ENCODE results near the gene PILRA.
"Not testable (repeated sequence)": the region's sequence is repeated elsewhere in the genome, so short reads cannot be mapped to it uniquely, and the experiment has no call there.

Gene PILRA

GRCh38 chr7:100381531-100382233 lies 8.4 kb downstream of the PILRA start:
- not testable (repeated sequence) for DNase-seq

GRCh38 chr7:100382234-100382853 lies 9.1 kb downstream of the PILRA start:
- peak; percentile 19 for DNase-seq

- no peak for DNase-seq
These were observed 11.5 kb downstream of the PILRA start for GRCh38 chr7:100384628-100385294.

DNA sequence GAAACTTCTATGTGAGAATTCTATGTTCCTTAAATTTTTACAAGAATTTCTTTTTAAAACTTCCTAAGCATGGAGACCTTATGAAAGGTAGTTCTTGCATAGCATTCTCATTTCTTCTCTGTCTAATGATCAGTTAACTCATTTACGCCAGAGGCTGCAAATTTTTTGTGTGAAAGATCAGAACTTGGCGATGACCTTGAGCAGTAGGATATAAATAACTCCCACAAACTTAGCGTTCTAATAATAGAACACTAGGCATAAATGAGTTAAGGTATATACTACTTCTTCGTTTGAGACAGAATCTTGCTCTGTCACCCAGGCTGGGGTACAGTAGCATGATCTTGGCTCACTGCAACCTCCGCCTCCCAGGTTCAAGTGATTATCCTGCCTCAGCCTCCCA lies 13.7 kb downstream of the PILRA start:
- no peak for DNase-seq

DNA sequence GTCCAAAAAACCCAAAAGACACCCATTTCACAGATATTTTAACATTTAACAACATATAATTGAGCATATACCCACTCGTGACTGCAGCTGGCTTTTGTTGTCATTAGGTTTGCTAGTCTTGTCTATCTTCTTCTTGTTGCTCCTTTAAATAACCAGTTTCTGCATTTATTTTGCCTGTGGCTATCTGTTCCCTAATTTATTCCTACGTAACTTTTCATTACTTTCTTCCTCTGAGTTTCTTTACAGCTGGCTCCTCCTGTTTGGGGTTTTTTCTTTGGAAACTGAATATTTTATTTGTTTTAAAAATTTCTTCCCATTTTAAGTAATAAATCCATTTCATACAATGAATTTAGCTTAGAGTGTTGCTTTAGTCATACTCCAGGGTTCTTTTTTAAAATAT lies 14.4 kb downstream of the PILRA start:
- DNase-seq, result no peak

- DNase-seq, result no peak
These were observed 16.3 kb downstream of the PILRA start for GRCh38 chr7:100389437-100390088.

GRCh38 chr7:100390286-100391009 lies 17.2 kb downstream of the PILRA start:
- DNase-seq, result no peak

DNA sequence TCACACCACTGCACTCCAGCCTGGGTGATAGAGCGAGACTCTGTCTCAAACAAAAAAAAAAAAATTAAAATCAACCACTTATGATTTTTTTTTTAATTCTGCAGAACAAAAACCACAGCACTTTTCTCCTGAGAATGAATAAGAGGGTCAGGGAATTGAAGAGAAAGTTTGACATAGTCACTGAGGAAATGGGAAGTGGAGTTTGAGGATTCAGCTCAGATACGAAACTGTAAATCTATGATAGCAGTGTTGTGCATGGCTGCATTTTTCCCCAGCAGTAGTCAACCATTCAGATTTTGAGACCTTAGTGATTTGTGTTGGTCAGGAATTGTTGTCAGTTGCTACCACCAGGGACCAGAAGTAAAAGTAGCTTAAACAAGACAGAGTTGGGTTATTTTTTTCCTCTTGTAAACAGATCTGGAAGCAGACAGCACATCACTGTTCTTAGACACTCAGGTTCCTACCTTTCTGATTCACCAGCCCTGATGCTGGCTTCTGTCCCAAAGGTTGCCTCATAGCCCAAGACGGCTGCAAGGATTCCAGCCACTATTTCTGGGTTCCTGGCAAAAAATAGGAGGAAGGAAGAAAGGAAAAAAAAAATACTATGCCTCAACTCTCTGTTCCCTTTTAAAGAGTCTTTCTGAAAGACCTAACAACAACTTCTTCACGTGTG lies 20.1 kb downstream of the PILRA start:
- DNase-seq, result no peak

DNA sequence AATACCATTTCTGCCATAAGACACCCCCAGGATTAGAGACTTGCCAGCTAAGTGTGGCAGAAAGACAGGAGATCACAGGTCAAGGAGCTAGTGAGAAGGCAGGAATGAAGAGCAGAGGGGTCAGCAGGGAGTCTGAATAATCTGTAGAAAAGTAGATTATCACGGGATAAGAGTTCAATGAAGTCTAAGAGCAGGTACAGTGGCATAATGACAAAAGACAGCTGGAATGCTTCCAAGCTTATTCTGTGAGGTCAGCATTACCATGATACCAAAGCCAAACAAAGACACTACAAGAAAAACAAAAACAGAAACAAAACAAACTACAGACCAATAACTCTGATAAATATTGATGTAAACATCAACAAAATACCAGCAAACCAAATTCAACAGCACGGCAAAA lies 20.8 kb downstream of the PILRA start:
- DNase-seq, result no peak

GRCh38 chr7:100396421-100396982 lies 23.2 kb downstream of the PILRA start:
- DNase-seq, result peak; percentile 68

DNA sequence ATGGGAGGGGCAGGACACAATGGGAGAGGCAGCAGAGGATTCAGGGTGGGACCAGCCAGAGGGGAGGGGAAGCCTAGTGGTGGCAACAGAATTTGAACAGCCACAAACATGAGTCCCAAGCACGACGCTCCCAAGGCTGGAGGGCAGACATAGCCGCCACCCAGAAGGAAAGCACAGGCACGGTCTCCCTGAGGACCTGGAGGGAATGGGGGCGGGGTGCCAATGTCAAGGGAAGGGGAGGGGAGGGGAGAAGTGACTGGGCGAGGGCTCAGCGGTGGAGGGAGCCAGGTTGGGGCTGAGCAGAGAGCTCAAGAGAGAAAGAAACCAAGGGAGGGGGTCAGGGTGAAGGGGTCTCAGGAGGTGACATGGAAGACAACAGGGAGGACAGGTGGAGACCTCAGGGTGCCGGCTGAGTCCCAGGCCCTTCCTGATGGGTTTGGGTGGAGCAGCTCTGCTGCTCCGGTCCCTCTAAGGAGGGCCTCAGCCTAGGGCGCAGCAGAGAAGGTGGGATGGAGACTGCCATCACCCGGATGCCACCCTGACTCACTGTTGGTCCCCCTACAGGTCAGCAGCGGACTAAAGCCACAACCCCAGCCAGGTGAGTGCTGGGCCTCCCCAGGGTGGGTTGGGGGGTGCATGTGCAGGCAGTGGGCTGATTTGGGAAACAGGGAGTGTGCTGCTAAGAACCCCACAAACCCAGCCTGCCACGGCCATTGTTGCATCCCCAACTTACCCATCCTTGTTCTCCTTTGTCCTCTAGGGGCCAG lies 24.2 kb downstream of the PILRA start:
- no peak for DNase-seq

DNA sequence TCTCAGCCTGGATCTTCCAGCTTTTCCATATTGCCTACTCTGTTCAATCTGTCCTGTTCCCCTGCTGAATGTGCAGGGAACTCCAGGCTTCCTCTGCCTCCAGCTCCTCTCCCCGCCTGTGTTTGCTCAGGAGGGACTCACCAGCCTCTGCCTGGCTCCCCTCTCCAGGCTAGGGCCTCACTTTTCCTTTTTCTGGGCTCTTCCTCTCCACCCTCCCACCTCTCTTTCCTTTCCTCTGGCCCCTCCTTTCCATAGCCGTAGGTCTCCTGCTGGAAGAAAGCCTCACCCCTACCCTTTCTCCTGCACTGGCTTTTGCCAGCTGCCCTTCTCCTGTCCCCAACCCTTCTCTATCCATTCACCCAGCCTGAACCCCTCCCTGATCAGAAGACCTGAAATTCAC lies 25.0 kb downstream of the PILRA start:
- no peak for DNase-seq

- no peak for DNase-seq
These were observed 26.8 kb downstream of the PILRA start for GRCh38 chr7:100400041-100400440.

DNA sequence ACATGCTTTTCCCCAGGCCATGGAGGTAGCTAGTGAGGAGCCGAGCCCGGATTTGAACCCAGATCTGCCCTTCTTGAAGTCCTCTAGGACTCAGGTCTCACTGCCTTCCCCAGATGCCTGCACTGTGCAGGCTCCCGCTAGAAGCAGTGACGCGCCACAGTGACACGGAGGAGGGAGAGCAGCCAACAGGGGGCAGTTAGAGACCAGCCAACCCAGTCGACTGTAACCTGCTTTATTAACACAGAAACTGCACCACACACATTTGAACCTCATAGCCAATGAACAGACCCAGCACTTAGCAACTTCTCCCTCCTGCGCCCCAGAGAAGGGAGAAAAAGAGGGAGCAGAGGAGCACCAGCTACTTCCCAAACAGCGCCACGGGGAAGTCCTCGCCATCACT lies 27.4 kb downstream of the PILRA start:
- DNase-seq, result no peak

DNA sequence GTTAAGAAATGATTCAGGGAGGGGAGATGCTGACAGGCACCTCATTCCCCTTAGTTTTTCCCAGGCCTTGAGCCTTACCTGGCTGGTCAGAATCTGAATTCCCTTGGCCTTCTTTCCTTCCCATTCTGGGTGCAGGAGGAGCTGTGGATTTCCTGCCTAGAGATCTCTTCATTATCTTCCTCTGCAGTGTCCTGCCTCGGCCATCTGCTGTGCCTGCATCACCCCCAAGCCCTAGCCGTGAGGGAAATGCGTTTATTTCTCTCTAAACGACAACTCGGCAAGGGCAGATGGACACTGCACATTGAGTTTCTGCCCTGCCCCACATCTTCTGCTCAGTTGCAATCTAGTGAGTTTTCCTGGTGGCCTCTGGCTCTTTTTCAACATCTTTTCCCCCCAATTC lies 28.5 kb downstream of the PILRA start:
- no peak for DNase-seq

DNA sequence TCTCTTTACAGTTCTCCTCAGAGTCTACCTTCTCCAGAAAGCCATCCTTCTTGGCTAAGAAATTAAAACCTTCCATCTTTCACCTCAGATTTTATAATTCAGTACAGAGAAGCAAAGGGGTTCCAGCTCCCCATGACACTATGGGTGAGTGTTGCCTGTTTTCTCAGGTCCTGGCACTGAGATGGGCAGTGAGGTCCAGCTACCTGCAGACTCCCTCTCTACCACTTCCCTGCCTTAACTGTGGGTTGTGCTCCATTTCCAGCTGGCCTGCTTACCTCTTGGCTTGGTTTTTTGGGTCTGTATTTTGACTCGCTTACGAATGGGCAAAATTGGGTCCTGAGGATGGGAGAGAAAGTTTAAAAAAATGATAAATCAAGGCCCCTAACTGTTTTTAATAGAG lies 29.0 kb downstream of the PILRA start:
- no peak for DNase-seq

DNA sequence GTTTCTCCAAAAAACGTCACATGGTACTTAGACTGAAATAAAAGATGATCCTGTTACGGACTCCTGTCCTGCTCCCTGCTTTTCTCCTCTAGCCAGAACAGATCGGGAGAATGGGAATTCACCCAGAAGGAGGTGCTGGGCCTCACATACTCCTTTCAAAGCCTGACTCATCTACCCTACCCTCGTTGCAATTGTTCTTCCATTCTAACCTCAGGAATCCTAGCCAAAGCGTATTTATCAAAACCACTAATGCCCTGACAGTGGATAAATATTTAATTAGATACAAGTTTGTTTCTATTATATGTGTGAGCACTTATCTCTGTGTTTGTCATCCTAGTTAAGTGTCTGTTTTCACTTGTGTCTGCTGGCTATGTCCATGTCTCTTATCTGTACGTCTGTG lies 33.5 kb downstream of the PILRA start:
- DNase-seq, result no peak

GRCh38 chr7:100407285-100408180 lies 34.2 kb downstream of the PILRA start:
- DNase-seq, result peak; percentile 80

DNA sequence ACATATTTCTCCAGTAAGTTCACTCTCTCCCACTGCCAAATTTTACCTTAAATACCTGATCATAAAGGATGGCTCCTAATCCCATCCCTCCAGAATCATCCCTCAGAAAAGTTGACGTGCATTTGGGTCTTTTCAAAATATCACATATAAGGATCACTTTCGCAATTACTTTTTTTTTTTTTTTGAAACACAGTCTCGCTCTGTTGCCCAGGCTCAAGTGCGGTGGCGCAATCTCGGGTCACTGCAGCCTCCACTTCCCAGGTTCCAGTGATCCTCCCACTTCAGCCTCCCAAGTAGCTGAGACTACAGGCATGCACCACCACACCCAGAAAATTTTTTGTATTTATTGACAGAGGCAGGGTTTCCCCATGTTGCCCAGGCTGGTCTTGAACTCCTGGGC lies 37.8 kb downstream of the PILRA start:
- DNase-seq, result no peak

DNA sequence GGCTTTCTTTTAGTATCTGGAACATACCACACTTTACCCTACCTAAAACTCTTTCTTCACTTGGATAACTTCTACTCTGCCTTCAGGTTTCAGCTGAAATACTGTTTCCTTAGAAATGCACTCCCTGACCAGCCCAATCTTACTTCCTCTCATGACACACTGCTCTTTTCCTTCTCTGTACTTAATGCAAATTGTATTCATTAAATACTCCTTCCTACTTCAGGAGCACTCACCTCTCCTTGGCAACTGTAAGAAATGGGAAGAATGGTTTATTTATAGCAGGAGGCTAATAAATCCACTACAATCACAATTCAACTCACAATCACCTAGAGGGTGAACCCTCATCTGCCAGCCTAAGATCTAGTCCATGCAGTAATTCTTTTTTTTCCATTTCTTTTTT lies 40.1 kb downstream of the PILRA start:
- DNase-seq, result no peak
